NCI-H446 (cell line): ENCODE data around the gene OR11G2.
"Not testable (repeated sequence)": the region's sequence is repeated elsewhere in the genome, so short reads cannot be mapped to it uniquely, and the experiment has no call there.

Experiments
- DNase-seq, 2 experiments: peaks; one replicate each; lab custom pipeline; 2025; lab: John Stamatoyannopoulos, UW

Gene OR11G2, protein sequence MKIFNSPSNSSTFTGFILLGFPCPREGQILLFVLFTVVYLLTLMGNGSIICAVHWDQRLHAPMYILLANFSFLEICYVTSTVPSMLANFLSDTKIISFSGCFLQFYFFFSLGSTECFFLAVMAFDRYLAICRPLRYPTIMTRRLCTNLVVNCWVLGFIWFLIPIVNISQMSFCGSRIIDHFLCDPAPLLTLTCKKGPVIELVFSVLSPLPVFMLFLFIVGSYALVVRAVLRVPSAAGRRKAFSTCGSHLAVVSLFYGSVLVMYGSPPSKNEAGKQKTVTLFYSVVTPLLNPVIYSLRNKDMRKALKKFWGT

DNA sequence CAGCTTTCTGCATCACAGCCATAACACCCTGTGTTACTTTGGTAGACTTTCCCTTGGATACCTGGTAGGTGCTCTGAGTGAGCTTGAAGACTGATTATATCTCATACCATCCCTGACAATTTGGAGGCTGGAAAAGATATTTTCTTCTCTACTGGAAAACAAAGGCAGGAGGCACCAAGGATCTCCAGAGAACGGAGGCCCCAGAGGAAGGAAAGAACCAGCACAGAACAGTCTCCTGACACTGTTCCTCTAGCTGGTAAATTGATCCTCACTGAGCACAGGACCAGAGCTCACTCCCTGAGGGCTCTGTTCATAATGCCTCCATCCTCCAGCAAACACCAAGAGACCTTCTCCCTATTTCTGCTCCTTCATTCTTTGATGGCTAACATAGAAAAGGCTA lies at the start of gene OR11G2:
TSS of gene OR11G2 (plus strand) at position 301 of the 400 bp plus-strand sequence. CDS start 6,542 bp downstream, outside the sequence.
- no peak for DNase-seq

DNA sequence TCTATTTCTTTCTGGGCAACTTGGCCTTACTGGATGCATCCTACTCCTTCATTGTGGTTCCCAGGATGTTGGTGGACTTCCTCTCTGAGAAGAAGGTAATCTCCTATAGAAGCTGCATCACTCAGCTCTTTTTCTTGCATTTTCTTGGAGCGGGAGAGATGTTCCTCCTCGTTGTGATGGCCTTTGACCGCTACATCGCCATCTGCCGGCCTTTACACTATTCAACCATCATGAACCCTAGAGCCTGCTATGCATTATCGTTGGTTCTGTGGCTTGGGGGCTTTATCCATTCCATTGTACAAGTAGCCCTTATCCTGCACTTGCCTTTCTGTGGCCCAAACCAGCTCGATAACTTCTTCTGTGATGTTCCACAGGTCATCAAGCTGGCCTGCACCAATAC lies 46.8 kb upstream of the OR11G2 start:
- no peak for DNase-seq

DNA sequence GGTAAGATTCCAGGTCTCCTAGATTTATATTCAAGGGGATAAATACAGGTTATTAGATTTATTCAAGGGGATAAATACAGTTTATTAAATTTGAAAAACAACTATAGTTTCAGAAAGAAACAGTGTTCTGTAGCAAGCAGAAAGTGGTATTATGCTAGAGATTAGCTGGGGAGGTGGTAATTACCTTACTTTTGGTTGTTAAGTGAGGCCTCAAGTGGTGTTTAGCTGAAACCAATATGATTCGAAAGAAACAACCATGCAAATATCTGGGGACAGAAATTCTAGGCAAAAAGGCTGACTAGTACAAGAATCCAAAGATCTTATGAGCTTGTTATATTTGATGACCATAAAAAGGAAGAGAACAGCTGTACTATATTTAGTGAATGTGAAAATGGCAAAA lies 45.9 kb upstream of the OR11G2 start:
- DNase-seq: no peak

DNA sequence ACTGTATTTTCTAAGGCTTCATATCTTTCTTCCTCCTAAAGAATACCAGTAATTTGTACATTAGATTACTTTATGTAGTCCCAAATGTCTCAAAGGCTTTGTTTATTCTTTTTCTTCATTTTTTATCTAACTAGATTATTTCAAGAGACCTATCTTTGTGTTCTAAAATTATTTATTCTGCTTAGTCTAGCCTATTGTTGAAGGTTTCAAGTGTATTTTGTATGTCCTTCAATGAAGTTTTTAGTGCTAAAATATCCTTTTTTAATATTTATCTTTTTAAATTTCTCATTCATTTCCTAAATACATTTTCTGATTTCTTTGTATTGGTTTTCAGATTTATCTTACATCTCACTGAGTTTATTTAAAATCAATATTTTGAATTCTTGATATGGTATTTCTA lies 26.2 kb upstream of the OR11G2 start:
- no peak for DNase-seq

GRCh38 chr14:20167091-20167490 lies 23.6 kb upstream of the OR11G2 start:
- no peak for DNase-seq

DNA sequence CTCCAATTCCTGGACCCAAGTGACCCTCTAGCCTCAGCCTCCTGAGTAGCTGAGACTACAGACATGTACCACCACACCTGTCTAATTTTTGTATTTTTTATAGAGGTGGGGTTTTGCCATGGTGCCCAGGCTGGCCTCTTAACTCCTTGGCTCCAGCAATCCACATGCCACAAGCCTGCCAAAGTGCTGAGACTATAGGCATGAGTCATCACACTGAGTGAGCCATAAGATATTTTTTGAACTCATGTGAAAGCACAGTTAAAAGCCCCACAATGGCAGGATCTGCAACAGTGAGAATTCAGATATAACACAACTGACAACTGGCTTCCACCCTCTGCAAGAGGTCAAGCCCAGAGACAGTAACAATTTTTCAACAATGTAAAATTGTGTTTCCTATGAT lies 20.8 kb upstream of the OR11G2 start:
- DNase-seq: peak in 1 of 2 experiments; percentile 40

- not testable (repeated sequence) for DNase-seq
These were observed 16.5 kb upstream of the OR11G2 start for GRCh38 chr14:20174205-20174604.

- DNase-seq: no peak
These were observed 14.4 kb upstream of the OR11G2 start for GRCh38 chr14:20176330-20176729.

- no peak for DNase-seq
These were observed 13.2 kb upstream of the OR11G2 start for GRCh38 chr14:20177433-20177974.

GRCh38 chr14:20179218-20179617 lies 11.5 kb upstream of the OR11G2 start:
- DNase-seq: no peak

DNA sequence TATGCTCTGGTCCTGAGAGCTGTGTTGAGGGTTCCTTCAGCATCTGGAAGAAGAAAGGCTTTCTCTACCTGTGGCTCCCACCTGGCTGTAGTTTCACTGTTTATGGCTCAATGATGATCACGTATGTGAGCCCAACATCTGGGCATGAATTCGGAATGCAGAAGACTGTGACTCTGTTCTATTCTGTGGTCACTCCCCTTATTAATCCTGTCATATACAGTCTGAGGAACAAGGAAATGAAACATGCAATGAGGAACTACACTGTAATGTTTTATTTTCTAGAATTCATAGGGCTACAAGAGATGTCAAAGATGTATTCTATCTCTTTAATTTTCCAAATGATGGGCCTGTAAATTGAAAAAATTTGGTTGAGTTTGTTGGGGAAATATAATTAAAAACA lies 10.8 kb upstream of the OR11G2 start:
- no peak for DNase-seq

GRCh38 chr14:20180486-20180885 lies 10.2 kb upstream of the OR11G2 start:
- DNase-seq: no peak

DNA sequence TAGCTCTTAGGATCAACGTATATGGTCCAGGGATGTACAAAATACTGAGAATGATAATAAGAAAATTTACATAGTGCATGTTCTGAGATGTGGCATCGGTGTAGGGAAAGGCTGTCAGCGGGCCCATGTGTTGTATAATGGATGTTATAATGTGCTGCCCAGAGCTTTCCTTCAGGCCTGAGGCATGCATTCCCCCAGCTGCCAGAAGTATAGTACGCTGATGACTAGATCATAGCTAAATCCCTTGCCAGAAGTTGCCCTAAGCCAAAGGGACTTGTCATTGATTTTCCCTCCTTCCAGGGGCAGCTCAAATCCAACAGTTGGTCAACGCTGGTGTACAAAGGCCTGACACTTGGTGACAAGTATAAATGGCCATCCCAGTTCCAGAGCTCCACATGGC lies 6.5 kb upstream of the OR11G2 start:
- no peak for DNase-seq

DNA sequence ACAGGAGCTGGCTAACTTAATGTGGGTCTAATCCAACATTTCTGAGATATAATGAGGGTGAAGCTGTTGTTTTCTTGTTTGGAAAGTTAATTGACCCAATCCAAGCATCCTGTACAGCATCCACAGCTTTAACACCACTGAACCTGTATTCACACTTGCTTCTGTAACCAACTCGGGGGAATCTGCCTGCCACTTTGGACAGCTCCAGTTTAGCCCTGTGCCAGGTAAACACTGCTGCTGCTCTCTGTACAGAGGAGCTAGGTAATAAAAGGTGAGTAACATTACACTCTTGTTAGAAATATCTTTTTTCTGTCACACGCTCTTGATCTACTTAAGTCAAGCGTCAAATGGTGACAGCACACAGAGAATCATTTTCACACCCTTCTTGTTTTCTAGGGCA lies 700 bp downstream of the OR11G2 start:
- no peak for DNase-seq

- DNase-seq: no peak
These were observed 3.4 kb downstream of the OR11G2 start for GRCh38 chr14:20194101-20194500.

- not testable (repeated sequence) for DNase-seq
These were observed 4.5 kb downstream of the OR11G2 start for GRCh38 chr14:20195170-20195569.

DNA sequence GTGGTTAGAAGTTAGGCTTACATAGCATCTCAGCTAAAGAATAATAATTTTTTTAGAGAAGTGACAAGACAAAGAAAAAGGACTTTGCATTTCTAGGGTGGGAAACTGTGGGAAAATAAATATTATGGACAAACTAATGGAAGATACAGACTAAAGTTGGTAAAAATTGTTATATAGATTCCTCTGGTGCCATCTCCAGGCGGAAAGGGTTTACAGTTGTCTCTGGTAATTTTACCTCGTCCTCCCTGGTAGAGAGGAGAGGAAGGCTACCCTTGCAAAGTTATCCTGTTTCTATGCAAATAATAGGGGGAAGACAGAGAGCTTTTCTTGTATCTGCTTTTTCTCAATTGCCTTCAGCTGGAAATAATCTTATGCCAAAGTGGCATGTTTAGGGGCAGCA lies 5.2 kb downstream of the OR11G2 start:
- no peak for DNase-seq

DNA sequence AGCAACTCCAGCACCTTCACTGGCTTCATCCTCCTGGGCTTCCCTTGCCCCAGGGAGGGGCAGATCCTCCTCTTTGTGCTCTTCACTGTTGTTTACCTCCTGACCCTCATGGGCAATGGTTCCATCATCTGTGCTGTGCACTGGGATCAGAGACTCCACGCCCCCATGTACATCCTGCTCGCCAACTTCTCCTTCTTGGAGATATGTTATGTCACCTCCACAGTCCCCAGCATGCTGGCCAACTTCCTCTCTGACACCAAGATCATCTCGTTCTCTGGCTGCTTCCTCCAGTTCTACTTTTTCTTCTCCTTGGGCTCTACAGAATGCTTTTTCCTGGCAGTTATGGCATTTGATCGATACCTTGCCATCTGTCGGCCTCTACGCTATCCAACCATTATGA lies 6.8 kb downstream of the OR11G2 start:
- DNase-seq: no peak

DNA sequence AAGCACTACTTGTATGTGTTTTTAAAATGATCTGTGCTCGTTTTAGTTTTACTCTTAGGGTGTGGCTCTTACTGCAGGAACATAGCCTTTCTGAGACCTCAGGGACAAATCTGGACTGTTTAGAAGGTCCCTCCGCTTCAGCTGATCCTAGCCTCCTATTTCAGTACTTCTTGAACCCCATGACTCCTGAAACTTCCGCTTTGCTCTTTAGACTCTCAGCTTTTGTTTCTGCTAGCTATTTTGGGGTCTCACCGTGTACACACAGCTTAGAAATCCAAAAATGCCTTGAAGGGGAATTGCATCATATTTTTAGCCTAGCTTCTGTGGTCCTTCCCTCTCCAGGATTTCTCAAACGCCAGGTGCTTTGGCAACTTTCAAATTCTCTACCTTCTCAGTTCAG lies 8.3 kb downstream of the OR11G2 start:
- DNase-seq: no peak

GRCh38 chr14:20204721-20205120 lies 14.0 kb downstream of the OR11G2 start:
- no peak for DNase-seq

DNA sequence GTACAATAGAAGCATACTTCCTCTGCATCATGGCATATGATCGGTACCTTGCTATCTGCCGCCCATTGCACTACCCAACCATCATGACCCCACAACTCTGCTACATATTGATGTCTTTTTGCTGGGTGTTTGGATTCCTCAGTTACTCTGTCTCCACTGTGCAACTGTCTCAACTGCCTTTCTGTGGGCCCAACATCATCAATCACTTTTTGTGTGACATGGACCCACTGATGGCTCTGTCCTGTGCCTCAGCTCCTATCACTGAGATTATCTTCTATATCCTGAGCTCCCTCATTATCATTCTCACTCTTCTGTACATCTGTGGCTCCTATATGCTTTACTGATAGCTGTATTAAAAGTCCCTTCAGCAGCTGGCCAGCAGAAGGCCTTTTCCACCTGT lies 18.9 kb downstream of the OR11G2 start:
- DNase-seq: no peak

- DNase-seq: not testable (repeated sequence)
These were observed 21.7 kb downstream of the OR11G2 start for GRCh38 chr14:20212406-20212805.

DNA sequence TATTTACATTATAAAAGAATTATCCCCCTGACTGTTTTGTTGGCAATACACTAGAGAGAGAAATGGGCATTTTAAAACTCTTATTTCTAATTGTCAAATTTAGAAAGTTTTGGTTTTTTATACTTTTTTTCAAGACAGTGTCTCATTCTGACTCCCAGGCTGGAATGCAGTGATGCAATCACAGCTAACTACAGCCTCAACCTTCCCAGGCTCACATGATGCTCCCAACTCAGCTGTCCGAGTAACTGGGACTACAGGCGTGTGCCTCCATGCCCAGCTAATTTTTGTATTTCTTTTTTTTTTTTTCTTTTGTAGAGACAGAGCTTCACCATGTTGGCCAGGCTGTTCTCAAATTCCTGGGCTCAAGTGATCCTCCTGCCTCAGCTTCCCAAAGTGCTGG lies 24.5 kb downstream of the OR11G2 start:
- no peak for DNase-seq

DNA sequence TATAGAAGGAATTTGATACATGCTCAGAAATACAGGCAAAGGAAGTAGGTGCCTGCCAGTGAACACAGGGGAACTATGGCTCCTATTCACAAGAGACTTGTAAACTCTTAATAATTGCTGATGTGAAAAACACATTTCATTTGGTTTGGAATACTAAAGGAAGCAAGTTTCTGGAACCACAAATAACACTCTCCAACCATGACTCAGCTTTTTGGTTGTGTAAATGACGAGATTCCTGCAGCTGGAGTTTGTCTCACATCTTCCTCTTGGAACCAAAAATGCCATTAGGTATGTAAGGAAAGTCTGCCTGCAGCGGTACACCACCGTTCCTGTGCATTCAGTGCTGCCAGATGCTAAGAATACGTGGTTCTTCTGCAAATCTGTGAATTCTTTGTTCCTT lies 28.3 kb downstream of the OR11G2 start:
- DNase-seq: no peak
